ENCODE results near the gene TMEM175.

DNA sequence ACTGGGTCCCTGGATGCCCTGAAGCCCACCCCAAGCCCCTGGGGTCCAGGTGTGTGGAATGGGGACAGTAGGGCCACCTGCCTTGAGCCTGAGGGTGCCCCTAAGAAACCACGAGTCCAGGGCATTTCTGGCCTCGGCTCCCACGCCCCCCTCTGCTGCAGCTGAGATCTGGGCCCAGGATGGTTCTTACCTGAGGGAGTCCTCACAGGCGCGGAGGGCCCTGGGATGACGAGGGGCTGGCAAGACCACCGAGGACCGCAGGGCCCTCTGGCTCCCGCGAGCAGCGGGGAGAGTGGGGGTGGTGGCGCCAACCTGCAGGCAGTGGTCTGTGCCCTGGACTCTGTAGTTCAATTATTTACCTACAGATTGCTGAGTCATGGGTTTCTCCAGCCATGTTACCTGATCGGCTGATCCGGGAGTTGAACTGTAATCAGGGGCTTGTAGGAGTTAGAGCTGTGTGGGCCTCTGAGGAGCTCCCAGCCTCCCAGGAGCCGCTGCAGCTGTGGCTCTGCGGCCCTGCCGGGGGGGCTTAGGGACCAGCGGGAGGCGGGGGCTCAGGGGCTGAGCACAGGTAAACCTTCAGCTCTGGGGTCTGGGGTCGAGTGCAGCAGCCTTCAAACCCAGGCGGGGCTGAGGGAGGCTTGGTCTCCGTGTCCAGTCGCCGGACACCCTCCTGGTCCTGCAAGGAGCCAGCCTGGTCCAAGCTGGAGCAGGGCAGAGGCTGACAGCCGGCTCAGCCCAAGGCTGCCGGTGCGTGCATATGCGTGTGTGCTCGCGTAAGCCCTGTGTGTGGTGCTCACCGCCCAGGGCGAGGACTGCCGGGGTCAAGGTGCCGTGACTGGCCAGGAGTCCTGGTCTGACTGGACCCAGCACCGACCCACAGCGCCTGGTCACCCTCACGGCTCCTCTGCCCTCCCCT, 61.1 kb downstream of the TMEM175 start, which contains the start of gene SLC26A1:
- TF ChIP-seq, protein P1, sequence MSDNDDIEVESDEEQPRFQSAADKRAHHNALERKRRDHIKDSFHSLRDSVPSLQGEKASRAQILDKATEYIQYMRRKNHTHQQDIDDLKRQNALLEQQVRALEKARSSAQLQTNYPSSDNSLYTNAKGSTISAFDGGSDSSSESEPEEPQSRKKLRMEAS (IDR thresholded peaks at IDR 0.05; ENCODE audit: low read depth, low read length), result no peak
- TF ChIP-seq POLR2A (IDR thresholded peaks at IDR 0.05; ENCODE audit: extremely low read depth, insufficient read length), result no peak
